Measurements from ENCODE around the gene NPR3. TPM values are rescaled to one million over a fixed set of nuclear protein-coding genes. Genes with fewer than 3 reads are reported as not detected.

Gene NPR3
- total RNA-seq, 1 experiment from 2014 or later: not detected

DNA sequence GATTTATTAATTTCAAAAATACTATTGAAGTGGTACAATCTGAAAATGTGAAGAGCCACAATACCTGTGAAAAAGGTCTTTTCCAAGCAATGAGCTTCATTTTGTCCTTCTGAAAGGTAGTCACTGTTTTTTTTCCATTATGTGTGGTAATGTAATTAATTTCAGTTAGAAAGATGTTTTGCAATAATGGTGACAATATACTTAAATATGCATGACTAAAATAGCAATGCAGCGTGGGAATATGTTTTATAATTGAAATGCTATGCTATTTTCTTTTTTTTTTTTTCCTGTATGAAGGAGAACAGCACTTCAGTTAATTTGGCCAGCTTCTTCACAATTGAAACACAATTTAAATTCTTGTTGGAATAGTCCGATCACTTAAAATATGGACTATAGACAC is 41.9 kb downstream of the NPR3 start:
- H3K4me1 Mint-ChIP-seq: peaks cover 3 to 4% of the 10 kb centered on the region in 2 experiments; a peak in 1 of 4 replicates
- no peak overlapping the region for H3K4ac ChIP-seq (ENCODE audit: low read depth, low read length)
- no peak overlapping the region for H3K27ac ChIP-seq (ENCODE audit: insufficient read length, low read depth, low read length)
- H3K79me2 ChIP-seq (ENCODE audit: insufficient read depth, low read length): no peaks in the 10 kb centered on the region
- H4K8ac ChIP-seq (replicated peaks; ENCODE audit: insufficient read length, low read depth, low read length): no peak overlapping the region
- no peaks in the 10 kb centered on the region for H4K20me1 ChIP-seq (ENCODE audit: control insufficient read depth, insufficient read depth, insufficient read length)
- no peak overlapping the region for H2BK120ac ChIP-seq (ENCODE audit: low read depth, low read length, poor library complexity, severe bottlenecking)
- H2BK20ac ChIP-seq (ENCODE audit: low read depth, low read length, poor library complexity, severe bottlenecking): no peak overlapping the region
- no peak overlapping the region for H3K4me2 ChIP-seq (ENCODE audit: insufficient read depth, insufficient read length, low read length)
- H3K27me3 Mint-ChIP-seq (ENCODE audit: low read depth): peaks cover 2% of the 10 kb centered on the region; the same call in 1 of the 2 replicates
- H2BK5ac ChIP-seq (ENCODE audit: insufficient read length, low read length): no peak overlapping the region
- no peaks in the 10 kb centered on the region for H3K27me3 ChIP-seq (ENCODE audit: insufficient read depth, low read length)
- no peak overlapping the region for H2BK12ac ChIP-seq (ENCODE audit: insufficient read length, low read depth, low read length)
- H3K18ac ChIP-seq (ENCODE audit: insufficient read length, low read depth, low read length): no peak overlapping the region
- no peaks in the 10 kb centered on the region; a peak in 1 of 7 replicates for H3K36me3 Mint-ChIP-seq (ENCODE audit: insufficient read depth in 1 of 3, low read depth in 3 of 3)
- no peak overlapping the region for H3K27ac Mint-ChIP-seq
- no peak overlapping the region for H3K4me3 Mint-ChIP-seq
- no peak overlapping the region for H4K5ac ChIP-seq (ENCODE audit: insufficient read length, low read depth, low read length)
- TF ChIP-seq, protein P1, sequence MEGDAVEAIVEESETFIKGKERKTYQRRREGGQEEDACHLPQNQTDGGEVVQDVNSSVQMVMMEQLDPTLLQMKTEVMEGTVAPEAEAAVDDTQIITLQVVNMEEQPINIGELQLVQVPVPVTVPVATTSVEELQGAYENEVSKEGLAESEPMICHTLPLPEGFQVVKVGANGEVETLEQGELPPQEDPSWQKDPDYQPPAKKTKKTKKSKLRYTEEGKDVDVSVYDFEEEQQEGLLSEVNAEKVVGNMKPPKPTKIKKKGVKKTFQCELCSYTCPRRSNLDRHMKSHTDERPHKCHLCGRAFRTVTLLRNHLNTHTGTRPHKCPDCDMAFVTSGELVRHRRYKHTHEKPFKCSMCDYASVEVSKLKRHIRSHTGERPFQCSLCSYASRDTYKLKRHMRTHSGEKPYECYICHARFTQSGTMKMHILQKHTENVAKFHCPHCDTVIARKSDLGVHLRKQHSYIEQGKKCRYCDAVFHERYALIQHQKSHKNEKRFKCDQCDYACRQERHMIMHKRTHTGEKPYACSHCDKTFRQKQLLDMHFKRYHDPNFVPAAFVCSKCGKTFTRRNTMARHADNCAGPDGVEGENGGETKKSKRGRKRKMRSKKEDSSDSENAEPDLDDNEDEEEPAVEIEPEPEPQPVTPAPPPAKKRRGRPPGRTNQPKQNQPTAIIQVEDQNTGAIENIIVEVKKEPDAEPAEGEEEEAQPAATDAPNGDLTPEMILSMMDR (conservative IDR thresholded peaks at IDR 0.05): no peak
- no peak overlapping the region for H3K56ac ChIP-seq (ENCODE audit: insufficient read length, low read depth, low read length)
- H3K9me3 Mint-ChIP-seq: peaks cover 10 to 11% of the 10 kb centered on the region in 2 experiments; a peak in 3 of 5 replicates
- H4K91ac ChIP-seq (ENCODE audit: insufficient read length, low read depth, low read length): no peak overlapping the region
- H3K14ac ChIP-seq (ENCODE audit: insufficient read depth, low read length): no peak overlapping the region
- H3K9ac ChIP-seq (ENCODE audit: extremely low read depth, insufficient read length, low read length): no peak overlapping the region
- no peaks in the 10 kb centered on the region for H3K79me1 ChIP-seq (ENCODE audit: insufficient read depth, low read depth, low read length, poor library complexity, severe bottlenecking)
- WGBS (ENCODE audit: extremely low coverage, insufficient read length, low lambda C conversion rate): no CpG with 5 or more reads among the region's 2 CpGs
- H3T11ph ChIP-seq (ENCODE audit: low read length): no peak overlapping the region
- no peak overlapping the region for H2AFZ ChIP-seq (ENCODE audit: low read length)
- H2AK5ac ChIP-seq (ENCODE audit: insufficient read length, low read length): no peak overlapping the region
- DNase-seq: no peak
- no peaks in the 10 kb centered on the region for H3K4me1 ChIP-seq (ENCODE audit: insufficient read depth, low read length)
- no peak overlapping the region for H3K23ac ChIP-seq (ENCODE audit: insufficient read length, low read depth, low read length)
- H3K9me3 ChIP-seq (ENCODE audit: control insufficient read depth, low read depth, low read length): no peaks in the 10 kb centered on the region
- H3K23me2 ChIP-seq (ENCODE audit: insufficient read length, low read depth, low read length, poor library complexity, severe bottlenecking): no peaks in the 10 kb centered on the region
- H2BK15ac ChIP-seq (ENCODE audit: low read depth, low read length): no peak overlapping the region

Measured in H9 (cell line).